Left ventricle myocardium inferior (tissue), 1 donor: ENCODE results near the gene NANS. TPM values are rescaled to one million over a fixed set of nuclear protein-coding genes. Genes with fewer than 3 reads are reported as not detected.

Experiments used
- DNase-seq: peaks from one replicate; pipeline ENCODE4 v3.0.0-alpha.2; 2020
- H3K27ac ChIP-seq: fragments of 200-600 bp; replicated peaks from 2 replicates; pipeline ENCODE4 v1.8.0; 2021
- H3K27me3 ChIP-seq: fragments of 200-600 bp; 2 replicates; pipeline ENCODE4 v1.8.0; 2021; ENCODE audit warnings: low read depth
- H3K36me3 ChIP-seq: fragments of 200-600 bp; 2 replicates; pipeline ENCODE4 v1.8.0; 2021
- H3K4me1 ChIP-seq: fragments of 200-600 bp; 2 replicates; pipeline ENCODE4 v1.8.0; 2021
- H3K4me3 ChIP-seq: fragments of 200-600 bp; 2 replicates; pipeline ENCODE4 v1.8.0; 2021; ENCODE audit warnings: mild to moderate bottlenecking, moderate library complexity
- H3K9me3 ChIP-seq: fragments of 200-600 bp; replicated peaks from 2 replicates; pipeline ENCODE4 v1.8.0; 2021
- intact Hi-C: fragments of 100-400 bp; cut with micrococcal nuclease; formaldehyde crosslinking; loops from one replicate; pipeline ENCODE4 v1.11.0; 2022
- total RNA-seq: library from RNA; stranded (reverse); fragmentation: NEBNext Ultra II Directional; extraction: Animal tissue kit (Norgen Biotek cat#: 25700); gene quantifications from one replicate; pipeline ENCODE4 v1.2.1, GENCODE V29; 2021
- TF ChIP-seq, protein P1 (sequence below): fragments of 200-600 bp; IDR thresholded peaks from 2 replicates; pipeline ENCODE4 v1.8.0; 2021; ENCODE audit warnings: antibody characterized with exemption, mild to moderate bottlenecking, borderline replicate concordance
- donor health status: DM: no; HTN: yes; CAD: no; lungs with severe emphysema.

The NANS gene
- total RNA-seq, 1 donor from 2014 or later: 38.6 TPM

DNA sequence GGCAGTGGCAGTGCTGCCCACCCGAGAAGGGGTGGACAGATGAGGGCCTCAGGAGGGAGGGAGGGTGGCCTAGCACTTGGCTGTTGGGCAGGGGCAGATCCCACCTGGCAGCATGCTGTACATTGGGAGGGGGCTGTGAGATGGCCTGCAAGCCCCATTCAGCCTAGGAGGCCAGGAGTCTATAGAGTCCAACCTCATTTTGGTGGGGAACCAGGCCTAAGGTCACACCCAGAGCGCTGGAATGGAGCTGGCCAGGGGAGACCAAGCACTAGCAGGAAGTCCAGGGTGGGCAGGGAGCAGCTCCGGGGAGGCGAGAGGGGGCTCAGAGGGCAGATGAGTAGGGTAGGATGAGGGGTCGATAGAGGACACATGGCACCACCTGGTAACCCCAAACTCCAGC is 39.6 kb downstream of the NANS start:
- Histone ChIP-seq H3K9me3 (no peaks in the 10 kb centered on the region), H3K36me3 (no peaks in the 10 kb centered on the region)
- intact Hi-C loops: no loop called here

DNA sequence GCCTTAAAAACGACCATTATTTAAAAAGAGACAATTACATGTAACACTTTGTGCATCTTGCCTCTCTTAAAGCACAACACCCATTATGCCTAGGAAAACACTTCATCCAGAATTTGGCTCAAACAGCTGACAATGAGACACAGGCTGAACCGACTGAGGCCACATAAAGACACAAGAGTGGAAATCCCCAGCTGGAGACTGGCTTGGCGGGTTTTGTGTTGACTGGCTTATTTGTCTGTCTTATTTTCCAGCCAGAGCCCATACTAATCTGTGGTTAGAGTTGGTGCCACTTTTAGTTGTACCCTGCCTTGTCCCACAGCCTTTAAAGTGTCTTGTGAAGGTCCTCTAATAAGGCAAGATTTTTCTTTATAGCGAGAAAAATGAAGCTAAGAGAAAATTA is 41.3 kb downstream of the NANS start:
- peaks cover 34% of the 10 kb centered on the region for H3K27me3 ChIP-seq
- H3K4me3 ChIP-seq: no peak overlapping the region
- H3K4me1 ChIP-seq: no peaks in the 10 kb centered on the region
- TF ChIP-seq, protein P1, sequence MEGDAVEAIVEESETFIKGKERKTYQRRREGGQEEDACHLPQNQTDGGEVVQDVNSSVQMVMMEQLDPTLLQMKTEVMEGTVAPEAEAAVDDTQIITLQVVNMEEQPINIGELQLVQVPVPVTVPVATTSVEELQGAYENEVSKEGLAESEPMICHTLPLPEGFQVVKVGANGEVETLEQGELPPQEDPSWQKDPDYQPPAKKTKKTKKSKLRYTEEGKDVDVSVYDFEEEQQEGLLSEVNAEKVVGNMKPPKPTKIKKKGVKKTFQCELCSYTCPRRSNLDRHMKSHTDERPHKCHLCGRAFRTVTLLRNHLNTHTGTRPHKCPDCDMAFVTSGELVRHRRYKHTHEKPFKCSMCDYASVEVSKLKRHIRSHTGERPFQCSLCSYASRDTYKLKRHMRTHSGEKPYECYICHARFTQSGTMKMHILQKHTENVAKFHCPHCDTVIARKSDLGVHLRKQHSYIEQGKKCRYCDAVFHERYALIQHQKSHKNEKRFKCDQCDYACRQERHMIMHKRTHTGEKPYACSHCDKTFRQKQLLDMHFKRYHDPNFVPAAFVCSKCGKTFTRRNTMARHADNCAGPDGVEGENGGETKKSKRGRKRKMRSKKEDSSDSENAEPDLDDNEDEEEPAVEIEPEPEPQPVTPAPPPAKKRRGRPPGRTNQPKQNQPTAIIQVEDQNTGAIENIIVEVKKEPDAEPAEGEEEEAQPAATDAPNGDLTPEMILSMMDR: no peak
- intact Hi-C loops: no loop called here
- H3K36me3 ChIP-seq: no peaks in the 10 kb centered on the region
- no peak overlapping the region for H3K27ac ChIP-seq
- H3K9me3 ChIP-seq: no peaks in the 10 kb centered on the region
- no peak for DNase-seq

More for the DNA sequence above, 39.6 kb downstream of the NANS start:
- Histone ChIP-seq H3K4me3 (no peak overlapping the region), H3K27ac (no peak overlapping the region), H3K4me1 (no peaks in the 10 kb centered on the region), H3K27me3 (peaks cover 49% of the 10 kb centered on the region)
- TF ChIP-seq, protein P1: no peak
- DNase-seq: no peak

DNA sequence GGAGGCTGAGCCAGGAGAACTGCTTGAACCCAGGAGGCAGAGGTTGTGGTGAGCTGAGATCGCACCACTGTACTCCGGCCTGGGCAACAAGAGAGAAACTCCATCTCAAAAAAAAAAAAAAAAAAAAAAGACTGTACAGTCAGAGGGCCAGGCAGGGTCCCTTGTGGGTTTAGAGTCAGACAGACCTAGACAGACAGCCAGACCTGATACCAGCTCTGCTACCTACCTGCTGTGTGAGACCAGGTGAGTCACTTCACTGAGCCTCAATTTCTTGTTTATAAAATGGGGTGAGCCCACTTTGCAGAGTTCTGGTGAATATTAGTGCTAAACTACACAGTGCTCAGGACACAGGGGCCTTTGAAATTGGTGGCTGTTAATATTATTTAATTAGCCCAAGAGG is 42.8 kb downstream of the NANS start:
- TF ChIP-seq, protein P1: no peak
- no peak for DNase-seq
- intact Hi-C loops: no loop called here
- H3K27me3 ChIP-seq: peaks cover 19% of the 10 kb centered on the region
- H3K27ac ChIP-seq: no peak overlapping the region
- H3K9me3 ChIP-seq: no peaks in the 10 kb centered on the region
- H3K36me3 ChIP-seq: no peaks in the 10 kb centered on the region
- no peaks in the 10 kb centered on the region for H3K4me1 ChIP-seq
- H3K4me3 ChIP-seq: no peak overlapping the region

DNA sequence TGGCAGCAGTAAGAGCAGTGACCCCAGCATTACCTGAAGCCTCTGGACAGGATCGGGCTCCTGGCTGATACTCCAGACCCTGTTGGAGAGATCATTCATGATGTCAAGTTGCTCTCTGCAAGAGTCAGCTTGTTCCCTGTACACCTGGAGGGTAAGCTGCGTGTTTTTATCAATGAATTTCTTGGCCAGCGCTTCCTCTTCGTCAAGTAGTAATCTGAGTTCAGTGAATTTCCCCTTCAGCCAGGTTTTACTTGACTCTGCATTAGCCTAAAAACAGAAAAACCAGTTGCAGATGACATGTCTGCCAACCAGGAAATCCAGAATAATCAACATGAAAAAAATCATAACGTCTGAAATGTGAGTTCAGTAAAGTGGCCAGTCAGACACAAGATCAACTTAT is 43.4 kb downstream of the NANS start:
- no peak overlapping the region for H3K27ac ChIP-seq
- H3K27me3 ChIP-seq: peaks cover 14% of the 10 kb centered on the region
- H3K36me3 ChIP-seq: no peaks in the 10 kb centered on the region
- no peaks in the 10 kb centered on the region for H3K9me3 ChIP-seq
- intact Hi-C loops: no loop called here
- DNase-seq: no peak
- TF ChIP-seq, protein P1: no peak
- H3K4me1 ChIP-seq: no peaks in the 10 kb centered on the region
- no peak overlapping the region for H3K4me3 ChIP-seq

DNA sequence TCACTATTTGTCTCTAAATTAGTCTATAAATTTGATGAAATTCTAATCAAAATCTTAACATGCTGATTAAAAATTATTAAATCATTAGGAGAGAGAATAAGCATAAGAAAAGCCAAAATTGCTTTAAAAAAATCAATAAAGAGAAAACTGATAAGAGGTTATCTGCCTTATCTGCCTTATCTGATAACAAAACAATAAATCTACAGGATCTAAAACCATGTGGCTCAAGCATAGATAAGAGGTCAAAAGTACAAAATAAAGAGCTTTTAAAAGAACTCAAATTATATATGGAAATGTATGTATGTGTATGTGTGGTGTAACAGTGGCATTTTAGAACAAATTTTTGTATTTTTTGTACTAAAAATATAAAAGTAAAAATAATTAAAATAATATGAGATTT is 43.9 kb downstream of the NANS start:
- Histone ChIP-seq H3K27ac (no peak overlapping the region), H3K27me3 (peaks cover 8% of the 10 kb centered on the region), H3K4me3 (no peak overlapping the region), H3K4me1 (no peaks in the 10 kb centered on the region), H3K36me3 (no peaks in the 10 kb centered on the region), H3K9me3 (no peaks in the 10 kb centered on the region)
- intact Hi-C loops: no loop called here
- TF ChIP-seq, protein P1: no peak
- DNase-seq: no peak

DNA sequence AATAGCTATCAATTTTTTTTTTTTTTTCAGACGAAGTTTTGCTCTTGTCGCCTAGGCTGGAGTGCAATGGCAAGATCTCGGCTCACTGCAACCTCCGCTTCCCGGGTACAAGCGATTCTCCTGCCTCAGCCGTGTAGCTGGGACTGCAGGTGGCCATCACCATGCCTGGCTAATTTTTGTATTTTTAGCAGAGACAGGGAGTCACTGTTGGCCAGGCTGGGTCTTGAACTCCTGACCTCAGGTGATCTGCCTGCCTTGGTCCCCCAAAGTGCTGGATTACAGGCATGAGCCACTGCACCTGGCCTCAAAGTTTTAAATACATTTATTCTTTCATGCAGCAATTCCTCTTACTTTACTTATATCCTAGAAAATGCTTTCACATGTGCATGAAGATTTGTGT is 44.9 kb downstream of the NANS start:
- no peak for DNase-seq
- Histone ChIP-seq H3K36me3 (no peaks in the 10 kb centered on the region), H3K9me3 (peaks cover 3% of the 10 kb centered on the region), H3K4me3 (no peak overlapping the region), H3K27ac (no peak overlapping the region), H3K27me3 (peaks cover 6% of the 10 kb centered on the region), H3K4me1 (no peaks in the 10 kb centered on the region)
- intact Hi-C loops: no loop called here
- TF ChIP-seq, protein P1: no peak
